Neural progenitor cell (in vitro differentiated cells): Measurements from ENCODE around the gene RAB40A. TPM values are rescaled to one million over a fixed set of nuclear protein-coding genes. Genes with fewer than 3 reads are reported as not detected.

Experiments used
- DNase-seq: peaks from one replicate; pipeline ENCODE4 v3.0.0-alpha.2; 2016; ENCODE audit warnings: low spot score
- H2AFZ ChIP-seq: fragments of 200-600 bp; sonication (generic); replicated peaks from 2 replicates; pipeline ENCODE4 v1.6.1; 2016; ENCODE audit warnings: antibody characterized with exemption
- H3F3A ChIP-seq: fragments of 200-600 bp; sonication (generic); 2 replicates; pipeline ENCODE4 v1.6.1; 2016; ENCODE audit warnings: antibody characterized with exemption, low read depth
- H3K27ac ChIP-seq: fragments of 200-600 bp; sonication (generic); 2 replicates; pipeline ENCODE4 v1.5.1; 2016; ENCODE audit warnings: mild to moderate bottlenecking
- H3K27me3 ChIP-seq: fragments of 200-600 bp; sonication (generic); 2 replicates; pipeline ENCODE4 v1.6.1; 2016; ENCODE audit warnings: mild to moderate bottlenecking, moderate library complexity
- H3K36me3 ChIP-seq: fragments of 200-600 bp; sonication (generic); 2 replicates; pipeline ENCODE4 v1.5.1; 2016
- H3K4me1 ChIP-seq: fragments of 200-600 bp; sonication (generic); 2 replicates; pipeline ENCODE4 v1.6.1; 2016; ENCODE audit warnings: mixed run types
- H3K4me2 ChIP-seq: fragments of 200-600 bp; sonication (generic); 2 replicates; pipeline ENCODE4 v1.6.1; 2016
- H3K4me3 ChIP-seq: fragments of 200-600 bp; sonication (generic); 2 replicates; pipeline ENCODE4 v1.5.1; 2016
- H3K79me2 ChIP-seq: fragments of 200-600 bp; sonication (generic); 2 replicates; pipeline ENCODE4 v1.6.1; 2016; ENCODE audit warnings: low read depth
- H3K9ac ChIP-seq: fragments of 200-600 bp; sonication (generic); 2 replicates; pipeline ENCODE4 v1.6.1; 2016
- H3K9me3 ChIP-seq: fragments of 200-600 bp; sonication (generic); 2 replicates; pipeline ENCODE4 v1.5.1; 2016; ENCODE audit warnings: low read depth
- H4K20me1 ChIP-seq: fragments of 200-600 bp; sonication (generic); 2 replicates; pipeline ENCODE4 v1.6.1; 2016; ENCODE audit warnings: low read depth
- H3K27ac Mint-ChIP-seq: 3 replicates; pipeline ENCODE4 v1.8.0; 2021; ENCODE audit warnings: mixed read lengths
- H3K27me3 Mint-ChIP-seq: 2 replicates; pipeline ENCODE4 v1.8.0; 2022; ENCODE audit warnings: low read depth, mild to moderate bottlenecking, inconsistent platforms, moderate library complexity, mixed read lengths; ENCODE audit not compliant: insufficient read depth
- H3K36me3 Mint-ChIP-seq: 3 replicates; pipeline ENCODE4 v1.8.0; 2021; ENCODE audit warnings: mixed read lengths
- H3K4me1 Mint-ChIP-seq: 3 replicates; pipeline ENCODE4 v1.8.0; 2021; ENCODE audit warnings: mixed read lengths
- H3K4me3 Mint-ChIP-seq: 3 replicates; pipeline ENCODE4 v1.8.0; 2021; ENCODE audit warnings: mild to moderate bottlenecking, moderate library complexity, mixed read lengths
- H3K9me3 Mint-ChIP-seq: 3 replicates; pipeline ENCODE4 v1.8.0; 2020; ENCODE audit warnings: mixed read lengths
- CTCF ChIP-seq: fragments of 200-600 bp; sonication (generic); IDR thresholded peaks from 2 replicates; pipeline ENCODE4 v1.5.1; 2017; ENCODE audit warnings: antibody characterized with exemption, mild to moderate bottlenecking
- EZH2 ChIP-seq: fragments of 200-600 bp; sonication (generic); IDR thresholded peaks from 2 replicates; pipeline ENCODE4 v1.6.1; 2017; ENCODE audit warnings: antibody characterized with exemption, mild to moderate bottlenecking, moderate library complexity
- EZH2phosphoT487 ChIP-seq: fragments of 200-600 bp; sonication (generic); IDR thresholded peaks from 2 replicates; pipeline ENCODE4 v1.6.1; 2017; ENCODE audit warnings: antibody characterized with exemption
- total RNA-seq: library from RNA; depleted of rRNA; stranded (reverse); fragments of >200 nt; gene quantifications from 2 replicates; pipeline ENCODE4 v1.2.3, GENCODE V29; 2015; ENCODE audit warnings: low replicate concordance

Gene RAB40A
- total RNA-seq, 1 donor from 2014 or later: 0.60 TPM

- H3K27me3 ChIP-seq: peaks cover 6% of the 10 kb centered on the region
- Mint-ChIP-seq H3K4me3 (no peak overlapping the region), H3K36me3 (no peaks in the 10 kb centered on the region), H3K4me1 (peaks cover 5% of the 10 kb centered on the region), H3K27me3 (peaks cover 4% of the 10 kb centered on the region), H3K9me3 (no peaks in the 10 kb centered on the region), H3K27ac (no peak overlapping the region)
- no peak overlapping the region for H3K27ac ChIP-seq
- no peaks in the 10 kb centered on the region for H3K36me3 ChIP-seq
- H3K4me1 ChIP-seq: no peaks in the 10 kb centered on the region
- no peak overlapping the region for H2AFZ ChIP-seq
- H3F3A ChIP-seq: no peaks in the 10 kb centered on the region
- no peak overlapping the region for H3K9ac ChIP-seq
- H3K4me2 ChIP-seq: no peak overlapping the region
- H3K4me3 ChIP-seq: no peak overlapping the region
- DNase-seq: no peak
- TF ChIP-seq EZH2 (no peak), CTCF (no peak), EZH2phosphoT487 (no peak)
- H4K20me1 ChIP-seq: no peaks in the 10 kb centered on the region
- no peaks in the 10 kb centered on the region for H3K9me3 ChIP-seq
- H3K79me2 ChIP-seq: no peaks in the 10 kb centered on the region
These were observed 18.6 kb upstream of the RAB40A start for GRCh38 chrX:103537871-103538387.

- no peak for TF ChIP-seq EZH2
- TF ChIP-seq CTCF: no peak
- TF ChIP-seq EZH2phosphoT487: no peak
- Mint-ChIP-seq H3K9me3 (no peaks in the 10 kb centered on the region), H3K4me1 (peaks cover 5% of the 10 kb centered on the region), H3K27ac (no peak overlapping the region), H3K4me3 (no peak overlapping the region), H3K27me3 (peaks cover 4% of the 10 kb centered on the region), H3K36me3 (no peaks in the 10 kb centered on the region)
- no peaks in the 10 kb centered on the region for H3K9me3 ChIP-seq
- DNase-seq: no peak
- H3K79me2 ChIP-seq: no peaks in the 10 kb centered on the region
- H3F3A ChIP-seq: no peaks in the 10 kb centered on the region
- no peak overlapping the region for H3K4me3 ChIP-seq
- no peak overlapping the region for H3K27ac ChIP-seq
- H4K20me1 ChIP-seq: no peaks in the 10 kb centered on the region
- no peaks in the 10 kb centered on the region for H3K36me3 ChIP-seq
- H3K4me2 ChIP-seq: no peak overlapping the region
- H3K27me3 ChIP-seq: peaks cover 6% of the 10 kb centered on the region
- H3K9ac ChIP-seq: no peak overlapping the region
- no peaks in the 10 kb centered on the region for H3K4me1 ChIP-seq
- no peak overlapping the region for H2AFZ ChIP-seq
These were observed 17.4 kb upstream of the RAB40A start for GRCh38 chrX:103536732-103537131.

GRCh38 chrX:103536071-103536470, 16.8 kb upstream of the RAB40A start:
- H3K4me1 ChIP-seq: no peaks in the 10 kb centered on the region
- peaks cover 6% of the 10 kb centered on the region for H3K27me3 ChIP-seq
- H3K79me2 ChIP-seq: no peaks in the 10 kb centered on the region
- H3K27ac ChIP-seq: no peak overlapping the region
- H3K27ac Mint-ChIP-seq: no peak overlapping the region
- no peak overlapping the region for H2AFZ ChIP-seq
- peaks cover 5% of the 10 kb centered on the region for H3K4me1 Mint-ChIP-seq
- H3K36me3 Mint-ChIP-seq: no peaks in the 10 kb centered on the region
- no peak overlapping the region for H3K4me3 ChIP-seq
- TF ChIP-seq CTCF (no peak), EZH2 (no peak), EZH2phosphoT487 (no peak)
- H3K9me3 ChIP-seq: no peaks in the 10 kb centered on the region
- H3K27me3 Mint-ChIP-seq: peaks cover 4% of the 10 kb centered on the region
- H3K9ac ChIP-seq: no peak overlapping the region
- DNase-seq: no peak
- no peaks in the 10 kb centered on the region for H3K9me3 Mint-ChIP-seq
- no peaks in the 10 kb centered on the region for H4K20me1 ChIP-seq
- H3K4me3 Mint-ChIP-seq: no peak overlapping the region
- H3F3A ChIP-seq: no peaks in the 10 kb centered on the region
- no peak overlapping the region for H3K4me2 ChIP-seq
- H3K36me3 ChIP-seq: no peaks in the 10 kb centered on the region
